SH-SY5Y (cell line): ENCODE data around the gene MBNL2.

Experiments used
- GATA2 ChIP-seq: IDR thresholded peaks from 2 replicates; pipeline ENCODE4 v1.6.1; 2011; ENCODE audit warnings: mild to moderate bottlenecking, low read depth, low read length
- GATA3 ChIP-seq: IDR thresholded peaks from 2 replicates; pipeline ENCODE4 v1.6.1; 2011; ENCODE audit warnings: low read depth, mild to moderate bottlenecking, low read length, moderate library complexity

- no peak for TF ChIP-seq GATA3
- no peak for TF ChIP-seq GATA2
Measured at GRCh38 chr13:97212601-97213040, 9.5 kb upstream of the MBNL2 start.
